ENCODE data around the gene AEBP2.
"Not testable (repeated sequence)": the region's sequence is repeated elsewhere in the genome, so short reads cannot be mapped to it uniquely, and the experiment has no call there.

The AEBP2 gene
- 55.8 to 60.7 reads per million in 2 donors for total RNA-seq

DNA sequence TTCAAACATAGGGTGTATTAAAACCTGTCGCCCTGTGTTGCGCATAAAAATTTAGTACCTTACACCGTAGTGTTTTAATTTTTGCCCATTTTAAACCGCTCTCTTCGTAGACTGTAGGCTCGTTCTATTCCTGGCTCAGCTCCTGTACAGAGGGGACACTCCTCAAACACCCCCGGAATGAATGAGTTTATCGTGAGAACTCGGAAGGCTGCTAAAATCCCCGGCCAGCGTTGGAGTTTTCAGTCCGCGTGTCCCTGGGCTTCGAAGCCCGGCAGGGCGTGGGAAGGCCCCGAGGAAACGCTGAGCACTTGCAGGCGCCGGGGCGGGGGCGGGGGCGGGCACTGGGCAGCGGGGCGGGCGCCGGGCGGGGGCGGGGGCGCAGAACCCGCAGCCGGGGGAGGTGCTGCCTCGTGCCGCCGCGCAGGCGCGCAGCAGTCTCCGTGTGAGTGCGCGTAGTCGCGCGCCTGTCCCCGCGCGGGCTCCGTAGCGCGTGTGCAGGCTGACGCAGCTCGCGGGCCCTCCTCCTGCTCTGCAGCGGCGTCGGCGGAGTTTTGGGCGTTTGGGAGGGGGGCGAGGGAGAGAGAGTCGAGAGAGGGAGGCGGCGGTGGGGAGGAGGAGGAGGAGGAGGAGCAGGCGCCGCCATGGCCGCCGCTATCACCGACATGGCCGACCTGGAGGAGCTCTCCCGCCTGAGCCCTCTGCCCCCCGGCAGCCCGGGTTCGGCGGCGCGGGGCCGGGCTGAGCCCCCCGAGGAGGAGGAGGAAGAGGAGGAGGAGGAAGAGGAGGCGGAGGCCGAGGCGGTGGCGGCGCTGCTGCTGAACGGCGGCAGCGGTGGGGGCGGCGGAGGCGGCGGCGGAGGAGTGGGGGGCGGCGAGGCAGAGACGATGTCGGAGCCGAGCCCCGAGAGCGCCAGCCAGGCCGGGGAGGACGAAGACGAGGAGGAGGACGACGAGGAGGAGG is at the start of gene AEBP2:
Gene AEBP2, plus strand, starts transcription at position 434 of the 960 bp plus-strand sequence. Its CDS starts 208 bp downstream, at position 642.
- peak; percentile 89 for DNase-seq

- no peak for DNase-seq
Observed at GRCh38 chr12:19390051-19390598, 49.2 kb upstream of the AEBP2 start.

GRCh38 chr12:19392644-19393043 is 46.6 kb upstream of the AEBP2 start:
- not testable (repeated sequence) for DNase-seq

DNA sequence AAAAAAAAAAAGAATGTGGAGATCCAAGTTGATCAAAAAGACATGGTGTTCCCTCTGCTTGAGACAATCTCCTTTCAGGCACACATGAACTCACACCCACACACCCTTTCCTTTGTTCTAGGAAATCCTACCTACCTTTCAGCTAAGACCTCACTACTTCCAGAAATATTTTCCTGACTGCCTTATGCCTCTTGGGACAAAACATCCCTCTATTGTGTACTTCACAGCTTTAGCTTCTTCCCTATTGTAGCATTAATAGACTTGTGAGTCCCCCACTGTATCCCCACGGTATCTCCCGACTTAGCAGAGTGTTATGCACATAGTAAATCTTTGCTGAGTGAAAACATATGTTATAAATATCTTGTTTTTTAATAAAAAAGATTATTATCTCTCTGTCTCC is 44.9 kb upstream of the AEBP2 start:
- no peak for DNase-seq

GRCh38 chr12:19397534-19397933 is 41.8 kb upstream of the AEBP2 start:
- DNase-seq, result no peak

- no peak for DNase-seq
Observed at GRCh38 chr12:19398376-19399363, 40.6 kb upstream of the AEBP2 start.

DNA sequence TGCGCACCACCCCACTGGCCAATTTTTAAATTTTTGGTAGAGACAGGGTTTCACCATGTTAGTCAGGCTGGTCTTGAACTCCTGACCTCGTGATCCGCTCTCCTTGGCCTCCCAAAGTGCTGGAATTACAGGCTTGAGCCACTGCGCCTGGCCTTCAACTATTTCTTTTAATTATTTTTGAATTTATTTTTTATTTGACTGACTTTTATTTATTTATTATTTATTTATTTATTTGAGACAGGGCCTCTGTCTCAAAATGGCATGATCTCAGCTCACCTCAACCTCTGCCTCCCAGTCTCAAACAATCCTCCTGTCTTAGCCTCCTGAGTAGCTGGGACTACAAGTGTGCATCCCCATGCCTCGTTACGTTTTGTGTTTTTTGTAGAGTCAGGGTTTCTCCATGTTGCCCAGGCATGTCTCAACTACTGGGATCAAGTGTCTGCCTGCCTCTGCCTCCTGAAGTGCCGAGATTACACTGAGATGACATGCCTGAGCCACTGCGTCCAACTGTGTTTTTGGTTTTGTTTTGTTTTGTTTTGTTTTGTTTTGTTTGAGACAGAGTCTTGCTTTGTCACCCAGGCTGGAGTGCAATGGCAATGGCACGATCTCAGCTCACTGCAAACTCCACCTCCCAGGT is 38.5 kb upstream of the AEBP2 start:
- not testable (repeated sequence) for DNase-seq

DNA sequence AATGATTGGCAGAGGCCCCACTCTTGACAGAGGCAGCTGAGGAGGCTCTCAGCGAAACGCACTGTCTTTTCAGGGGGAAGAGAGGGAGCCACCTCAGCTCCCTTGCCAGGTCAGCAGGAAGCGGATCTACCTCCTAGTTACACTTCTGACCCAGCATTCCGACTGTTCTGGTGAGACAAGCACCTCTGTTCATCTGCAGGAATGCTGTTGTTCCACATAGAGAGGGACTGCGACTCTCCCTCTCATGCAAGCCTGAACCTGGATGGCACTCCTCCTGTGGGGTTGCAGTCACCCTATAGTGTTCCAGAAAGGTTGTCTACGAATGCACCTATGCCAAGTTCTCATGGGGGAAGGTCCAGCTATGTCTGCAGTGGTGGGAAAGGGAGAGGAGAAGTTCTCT is 37.1 kb upstream of the AEBP2 start:
- DNase-seq, result no peak

DNA sequence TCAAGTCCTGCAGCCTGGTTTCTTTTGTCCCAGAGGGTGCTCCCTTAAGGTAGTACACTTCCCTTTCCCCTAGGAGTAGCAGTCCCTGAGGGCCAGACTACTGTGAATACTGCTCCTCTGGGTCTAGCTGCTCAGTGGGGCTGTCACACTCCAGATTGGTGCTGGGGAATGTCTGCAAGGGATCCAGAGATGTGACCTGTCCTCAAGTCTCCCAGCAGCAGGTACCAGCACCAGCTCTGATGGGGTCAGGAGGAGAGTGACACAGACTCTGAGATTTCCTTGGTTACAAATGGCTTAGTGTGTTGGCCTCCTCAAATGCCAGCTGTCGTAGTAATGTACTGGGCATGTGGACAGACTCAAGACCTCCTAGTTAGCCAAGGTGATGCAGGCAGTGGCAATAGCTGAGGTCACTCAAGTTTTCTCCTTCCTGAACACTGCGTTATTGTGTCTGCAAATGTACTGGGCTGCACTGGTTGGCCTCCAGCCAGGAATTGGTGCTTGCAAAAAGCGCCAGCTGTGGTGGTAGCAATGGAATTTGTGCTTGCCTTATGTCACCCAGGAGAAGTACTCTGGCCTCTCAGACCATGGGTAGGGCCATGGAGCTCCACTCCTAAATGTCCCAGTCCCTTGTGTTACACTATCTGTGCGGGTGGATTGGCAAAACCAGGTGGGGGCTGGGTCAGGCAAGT is 36.4 kb upstream of the AEBP2 start:
- no peak for DNase-seq

GRCh38 chr12:19404242-19404880 is 34.9 kb upstream of the AEBP2 start:
- peak; percentile 20 for DNase-seq

GRCh38 chr12:19409376-19409775 is 29.9 kb upstream of the AEBP2 start:
- DNase-seq, result no peak

- DNase-seq, result no peak
Observed at GRCh38 chr12:19410211-19410610, 29.1 kb upstream of the AEBP2 start.

GRCh38 chr12:19410629-19411185 is 28.6 kb upstream of the AEBP2 start:
- no peak for DNase-seq

DNA sequence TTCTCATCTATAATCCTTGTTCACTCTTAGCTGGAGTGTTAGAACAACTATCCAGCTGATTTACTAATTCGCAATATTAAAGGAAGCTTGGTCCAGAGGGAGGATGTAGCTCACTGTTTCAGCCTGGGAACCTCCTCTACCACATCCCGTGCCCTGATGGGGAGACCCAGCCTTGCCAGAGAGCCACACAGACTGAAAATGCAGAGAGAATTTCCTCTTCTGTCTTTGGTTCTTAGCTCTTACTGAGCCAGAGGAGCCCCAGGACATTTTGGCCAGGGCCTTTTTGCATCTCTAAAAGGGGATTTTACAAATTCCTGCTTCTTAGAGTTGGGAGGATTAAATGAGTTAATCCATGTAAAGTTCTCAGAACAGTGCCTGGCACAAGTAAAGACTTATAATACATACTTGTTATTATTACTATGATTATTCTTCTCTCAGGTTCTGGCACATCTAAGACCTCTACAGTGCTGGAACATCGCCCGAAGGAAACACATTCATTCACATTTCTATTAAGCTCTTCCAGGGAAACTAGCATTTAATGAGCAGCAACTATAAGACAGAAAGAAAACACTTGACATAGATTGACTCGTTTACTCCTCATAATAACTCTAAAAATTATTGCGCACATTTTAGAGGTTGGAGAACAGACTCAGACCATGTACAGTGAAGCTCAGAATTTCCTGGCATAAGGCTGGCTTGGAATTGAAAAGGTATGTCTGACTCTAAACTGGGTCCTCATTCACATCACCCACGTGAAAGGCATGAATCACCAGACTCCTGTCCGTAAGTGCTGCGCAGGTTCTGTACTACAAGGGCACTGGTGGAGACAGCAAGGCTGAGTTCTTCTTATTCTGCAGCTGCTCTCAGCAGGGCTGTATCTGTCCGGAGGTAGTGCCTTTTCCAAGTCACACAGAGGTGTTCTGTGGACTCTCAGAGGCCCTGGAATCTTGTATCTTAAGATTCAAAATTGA is 27.8 kb upstream of the AEBP2 start:
- DNase-seq, result no peak

- no peak for DNase-seq
Observed at GRCh38 chr12:19412844-19413243, 26.4 kb upstream of the AEBP2 start.

DNA sequence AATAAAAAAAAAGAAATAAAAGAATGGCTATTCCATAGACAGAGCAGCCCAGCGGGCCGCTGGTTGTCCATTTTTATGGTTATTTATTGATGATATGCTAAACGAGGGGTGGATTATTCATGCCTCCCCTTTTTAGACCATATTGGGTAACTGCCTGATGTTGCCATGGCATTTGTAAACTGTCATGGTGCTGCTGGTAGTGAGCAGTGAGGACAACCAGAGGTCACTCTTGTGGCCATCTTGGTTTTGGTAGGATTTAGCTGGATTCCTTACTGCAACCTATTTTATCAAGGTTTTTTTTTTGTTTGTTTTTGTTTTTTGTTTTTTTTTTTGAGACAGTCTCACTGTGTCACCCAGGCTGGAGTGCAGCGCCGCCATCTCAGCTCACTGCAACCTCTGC is 25.7 kb upstream of the AEBP2 start:
- DNase-seq, result not testable (repeated sequence)

DNA sequence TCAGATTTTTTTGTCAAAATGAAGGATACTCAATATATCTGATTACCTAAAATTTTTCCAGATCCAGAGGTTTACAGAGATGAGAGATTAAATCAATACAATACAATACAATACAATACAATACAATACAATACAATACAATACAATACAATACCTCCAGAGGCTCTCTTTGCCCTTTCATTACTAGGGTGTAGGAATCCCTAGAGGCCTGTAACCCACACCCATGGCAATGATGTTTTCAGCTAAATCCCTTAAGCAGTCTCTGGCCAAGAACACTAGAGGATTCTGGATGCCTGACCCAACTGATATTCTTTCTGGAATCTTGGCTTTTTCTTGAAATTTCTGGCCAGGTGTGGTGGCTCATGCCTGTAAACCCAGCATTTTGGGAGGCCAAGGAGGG is 23.7 kb upstream of the AEBP2 start:
- DNase-seq, result no peak

DNA sequence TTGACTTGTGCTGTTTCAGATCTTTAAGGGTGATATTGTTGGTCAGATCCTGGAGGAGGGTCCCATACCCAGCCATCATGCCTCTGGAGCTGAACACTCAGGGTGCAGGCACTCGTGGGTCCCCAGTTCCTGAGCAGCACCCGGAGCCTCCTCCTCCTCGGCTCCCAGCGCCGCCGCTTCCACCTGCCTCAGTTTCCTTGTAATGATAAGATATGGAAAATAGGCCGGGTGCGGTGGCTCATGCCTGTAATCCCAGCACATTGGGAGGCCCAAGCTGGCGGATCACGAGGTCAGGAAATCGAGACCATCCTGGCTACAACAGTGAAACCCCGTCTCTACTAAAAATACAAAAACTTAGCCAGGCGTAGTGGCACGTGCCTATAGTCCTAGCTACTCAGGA is 20.2 kb upstream of the AEBP2 start:
- no peak for DNase-seq

DNA sequence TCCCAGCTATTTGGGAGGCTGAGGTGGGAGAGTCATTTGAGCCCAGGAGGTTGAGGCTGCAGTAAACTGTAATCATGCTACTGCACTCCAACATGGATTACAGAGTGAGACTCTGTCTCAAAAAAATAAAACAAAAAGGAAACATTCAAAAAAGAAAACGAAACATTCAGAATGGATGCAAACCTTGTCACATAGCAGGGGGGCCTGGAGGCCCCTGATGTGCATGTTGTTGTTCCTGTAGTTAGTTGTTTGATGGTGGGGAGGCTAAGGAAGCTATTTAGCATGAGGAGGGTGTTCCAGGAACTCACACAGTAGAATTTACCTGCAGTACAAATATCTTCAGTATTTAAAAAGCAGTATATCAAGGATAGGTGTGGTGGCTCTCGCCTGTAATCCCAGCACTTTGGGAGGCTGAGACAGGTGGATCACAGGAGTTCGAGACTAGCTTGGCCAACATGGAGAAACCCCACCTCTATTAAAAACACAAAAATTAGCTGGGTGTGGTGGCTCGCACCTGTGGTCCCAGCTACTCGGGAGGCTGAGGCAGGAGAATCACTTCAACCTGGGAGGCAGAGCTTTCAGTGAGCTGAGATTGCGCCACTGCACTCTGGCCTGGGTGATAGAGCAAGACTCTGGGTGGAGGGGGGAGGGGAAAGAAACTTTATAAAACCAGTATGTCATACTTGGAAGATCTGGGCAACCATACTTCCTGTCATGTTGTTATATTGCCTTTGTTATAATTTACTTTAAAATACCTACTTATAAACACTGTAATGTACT is 17.6 kb upstream of the AEBP2 start:
- no peak for DNase-seq
